ENCODE results near the gene ISYNA1.

DNA sequence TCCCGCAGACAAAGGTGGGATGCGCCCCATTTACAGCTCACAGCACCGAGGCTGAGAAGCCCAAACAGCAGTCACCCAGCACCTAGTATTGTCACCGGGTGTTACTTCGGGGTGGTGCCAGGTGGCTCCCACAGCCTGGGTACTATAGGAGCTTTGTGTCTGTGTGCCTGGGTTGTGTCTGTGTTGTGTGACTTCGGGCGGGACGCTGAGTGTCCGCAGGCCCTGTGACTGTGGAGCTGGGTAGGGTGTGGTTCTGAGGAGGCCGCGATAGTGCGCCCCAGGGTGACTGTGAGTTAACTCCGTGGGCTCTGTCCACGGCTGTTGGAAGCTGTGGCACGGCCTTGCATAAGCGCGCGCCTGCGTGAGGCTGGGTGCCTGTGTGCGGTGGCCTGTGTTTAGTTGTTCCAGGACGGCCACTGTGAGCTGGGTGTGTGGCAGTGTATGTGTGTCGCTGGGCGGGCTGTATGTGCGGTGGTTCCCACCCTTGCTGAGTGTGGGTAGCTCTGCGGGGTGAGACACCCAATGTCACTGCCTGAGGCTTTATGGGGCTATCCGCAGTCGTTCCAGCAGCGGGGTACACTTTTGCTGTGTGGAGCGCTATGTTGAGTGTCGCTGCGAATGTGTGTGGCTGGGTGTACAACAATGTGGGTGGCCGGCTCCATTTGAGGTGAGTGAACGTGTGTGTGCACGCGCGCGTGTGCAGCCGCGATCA lies 19.3 kb downstream of the ISYNA1 start:
- TF ChIP-seq, protein P1, sequence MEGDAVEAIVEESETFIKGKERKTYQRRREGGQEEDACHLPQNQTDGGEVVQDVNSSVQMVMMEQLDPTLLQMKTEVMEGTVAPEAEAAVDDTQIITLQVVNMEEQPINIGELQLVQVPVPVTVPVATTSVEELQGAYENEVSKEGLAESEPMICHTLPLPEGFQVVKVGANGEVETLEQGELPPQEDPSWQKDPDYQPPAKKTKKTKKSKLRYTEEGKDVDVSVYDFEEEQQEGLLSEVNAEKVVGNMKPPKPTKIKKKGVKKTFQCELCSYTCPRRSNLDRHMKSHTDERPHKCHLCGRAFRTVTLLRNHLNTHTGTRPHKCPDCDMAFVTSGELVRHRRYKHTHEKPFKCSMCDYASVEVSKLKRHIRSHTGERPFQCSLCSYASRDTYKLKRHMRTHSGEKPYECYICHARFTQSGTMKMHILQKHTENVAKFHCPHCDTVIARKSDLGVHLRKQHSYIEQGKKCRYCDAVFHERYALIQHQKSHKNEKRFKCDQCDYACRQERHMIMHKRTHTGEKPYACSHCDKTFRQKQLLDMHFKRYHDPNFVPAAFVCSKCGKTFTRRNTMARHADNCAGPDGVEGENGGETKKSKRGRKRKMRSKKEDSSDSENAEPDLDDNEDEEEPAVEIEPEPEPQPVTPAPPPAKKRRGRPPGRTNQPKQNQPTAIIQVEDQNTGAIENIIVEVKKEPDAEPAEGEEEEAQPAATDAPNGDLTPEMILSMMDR (IDR thresholded peaks at IDR 0.05; ENCODE audit: low read depth, low read length, poor library complexity, severe bottlenecking) = no peak
- no peak for TF ChIP-seq EZH2phosphoT487 (IDR thresholded peaks at IDR 0.05; ENCODE audit: borderline replicate concordance, low read length)

Data from DOHH2 (cell line).